GM12878 (cell line): ENCODE measurements around the gene C1QBP. TPM values are rescaled to one million over a fixed set of nuclear protein-coding genes. Genes with fewer than 3 reads are reported as not detected.

Source experiments
- BCL3 ChIP-seq: IDR thresholded peaks from 2 replicates; pipeline ENCODE4 v1.6.1; 2011; ENCODE audit warnings: borderline replicate concordance, low read depth, mild to moderate bottlenecking, moderate library complexity, low read length; ENCODE audit not compliant: insufficient read depth, poor library complexity, severe bottlenecking
- BHLHE40 ChIP-seq, 2 experiments: fragments of 450-650 bp in 1 of 2; IDR thresholded peaks; 2 replicates each; pipeline ENCODE4 v1.6.1; 2011 to 2017; ENCODE audit warnings: low read depth in 2 of 2, borderline replicate concordance in 1 of 2, improper control_type of control experiment in 1 of 2, low read length in 1 of 2, mild to moderate bottlenecking in 1 of 2
- BMI1 ChIP-seq: fragments of 450-650 bp; IDR thresholded peaks from 2 replicates; pipeline ENCODE4 v1.6.1; 2016; ENCODE audit warnings: mild to moderate bottlenecking, moderate library complexity, borderline replicate concordance
- CEBPB ChIP-seq, 2 experiments: fragments of 150-350 bp in 1 of 2; IDR thresholded peaks; 2 replicates each; pipeline ENCODE4 v1.6.1; 2012 to 2014; ENCODE audit warnings: low read depth in 2 of 2, low read length in 2 of 2, borderline replicate concordance in 1 of 2, inconsistent platforms in 1 of 2
- CREB1 ChIP-seq: IDR thresholded peaks from 2 replicates; pipeline ENCODE4 v1.6.1; 2012; ENCODE audit warnings: low read depth, mild to moderate bottlenecking, inconsistent platforms
- E2F4 ChIP-seq: IDR thresholded peaks from 2 replicates; pipeline ENCODE4 v1.6.1; 2012; ENCODE audit warnings: low read depth, low read length, improper control_type of control experiment
- EED ChIP-seq: sonication (generic); IDR thresholded peaks from 2 replicates; pipeline ENCODE4 v1.6.1; 2016; ENCODE audit warnings: antibody characterized with exemption, low read depth
- EGR1 ChIP-seq, 2 experiments: IDR thresholded peaks; 1 replicate in 1 of 2; 2 replicates in 1 of 2; pipeline ENCODE4 v1.6.1; 2011 to 2012; ENCODE audit warnings: low read depth in 2 of 2, low read length in 2 of 2, borderline replicate concordance in 1 of 2, mild to moderate bottlenecking in 1 of 2, moderate library complexity in 1 of 2
- EP300 ChIP-seq, 2 experiments: fragments of 150-350 bp in 1 of 2; IDR thresholded peaks; 2 replicates each; pipeline ENCODE4 v1.6.1; 2011 to 2012; ENCODE audit warnings: low read depth in 2 of 2, low read length in 2 of 2, borderline replicate concordance in 1 of 2, improper control_type of control experiment in 1 of 2, inconsistent platforms in 1 of 2; ENCODE audit not compliant: control insufficient read depth in 1 of 2
- FOS ChIP-seq: IDR thresholded peaks from 3 replicates; pipeline ENCODE4 v1.6.1; 2011; ENCODE audit warnings: borderline replicate concordance; ENCODE audit not compliant: insufficient read length; ENCODE audit errors: extremely low read depth
- NFIC ChIP-seq: IDR thresholded peaks from 2 replicates; pipeline ENCODE4 v1.6.1; 2012; ENCODE audit warnings: low read depth, mild to moderate bottlenecking, inconsistent platforms, low read length, moderate library complexity
- NKRF ChIP-seq: fragments of 450-650 bp; conservative IDR thresholded peaks from 2 replicates; pipeline ENCODE4 v1.6.1; 2017; ENCODE audit warnings: mild to moderate bottlenecking, moderate library complexity
- POU2F2 ChIP-seq: IDR thresholded peaks from 3 replicates; pipeline ENCODE4 v1.6.1; 2011; ENCODE audit warnings: low read depth, mild to moderate bottlenecking, low read length, borderline replicate concordance
- RAD21 ChIP-seq: IDR thresholded peaks from 2 replicates; pipeline ENCODE4 v1.6.1; 2011; ENCODE audit warnings: mild to moderate bottlenecking, low read depth, low read length, moderate library complexity; ENCODE audit not compliant: insufficient read depth
- RB1 ChIP-seq: fragments of 450-650 bp; formaldehyde crosslinking; IDR thresholded peaks from 2 replicates; pipeline ENCODE4 v1.6.1; 2017; ENCODE audit warnings: mild to moderate bottlenecking, borderline replicate concordance
- SIN3A ChIP-seq: IDR thresholded peaks from 2 replicates; pipeline ENCODE4 v1.6.1; 2012; ENCODE audit warnings: low read depth, low read length, improper control_type of control experiment
- SIX5 ChIP-seq: IDR thresholded peaks from 2 replicates; pipeline ENCODE4 v1.6.1; 2011; ENCODE audit warnings: mild to moderate bottlenecking, low read depth, low read length, moderate library complexity; ENCODE audit not compliant: severe bottlenecking
- TCF3 ChIP-seq: IDR thresholded peaks from 2 replicates; pipeline ENCODE4 v1.6.1; 2012; ENCODE audit warnings: low read depth, mild to moderate bottlenecking, low read length, borderline replicate concordance; ENCODE audit not compliant: insufficient read depth
- YY1 ChIP-seq: IDR thresholded peaks from 2 replicates; pipeline ENCODE4 v1.6.1; 2011; ENCODE audit warnings: low read depth, mild to moderate bottlenecking, low read length
- ZNF207 ChIP-seq: fragments of 450-650 bp; IDR thresholded peaks from 2 replicates; pipeline ENCODE4 v1.6.1; 2014; ENCODE audit warnings: antibody characterized with exemption, mild to moderate bottlenecking, borderline replicate concordance
- ZNF24 ChIP-seq: fragments of 450-650 bp; IDR thresholded peaks from 2 replicates; pipeline ENCODE4 v1.6.1; 2017; ENCODE audit warnings: antibody characterized with exemption, mild to moderate bottlenecking
- ZNF384 ChIP-seq: IDR thresholded peaks from 2 replicates; pipeline ENCODE4 v1.6.1; 2012; ENCODE audit warnings: low read depth, mild to moderate bottlenecking, low read length, improper control_type of control experiment, borderline replicate concordance
- polyA plus RNA-seq, 11 experiments: library from polyadenylated mRNA; depleted of rRNA in 4 of 11; unstranded in 6 of 11; stranded (reverse) in 5 of 11; fragments of >200 nt; fragmentation: Nextera tagmentation in 4 of 11; fragmentation: Illumina TruSeq in 1 of 11; extraction: Ambion mirVana in 4 of 11; extraction: Trizol in 1 of 11; gene quantifications; 1 replicate in 1 of 11; 2 replicates in 10 of 11; pipeline versions ENCODE4 v1.2.1 to v1.2.3, GENCODE V29; 2011 to 2016; ENCODE audit warnings: inconsistent platforms in 2 of 11, missing spikeins in 2 of 11, low read depth in 1 of 11
- total RNA-seq, 4 experiments: library from RNA; depleted of rRNA in 3 of 4; stranded (reverse); fragments of >200 nt in 3 of 4; fragmentation: Illumina TruSeq in 1 of 4; extraction: Trizol in 1 of 4; gene quantifications; 2 replicates each; pipeline versions ENCODE4 v1.2.1 to v1.2.3, GENCODE V29; 2013 to 2021

The C1QBP gene
- total and polyA plus RNA-seq, 10 of the 15 experiments (the other 5 are each of a cell fraction or from before 2014, with no cell fraction given), result 124 to 989 (median 429) TPM

GRCh38 chr17:5419356-5419958, 19.5 kb downstream of the C1QBP start, which contains the start of gene NUP88 (continued):
- TF ChIP-seq CREB1 (peak; percentile 41; the same call in 1 of the 2 replicates), SIN3A (no peak), EP300 (IDR thresholded peaks at IDR 0.05; ENCODE audit: borderline replicate concordance in 1 of 2, control insufficient read depth in 1 of 2, low read depth in 2 of 2, low read length in 2 of 2) (no peak), BHLHE40 (IDR thresholded peaks at IDR 0.05; ENCODE audit: borderline replicate concordance in 1 of 2, low read depth in 2 of 2, low read length in 1 of 2) (peak; percentile 97 to 99), EED (0 out of 2 replicates have a peak, but pooled peaks have one; percentile 11), BCL3 (no peak), RAD21 (no peak), EGR1 (IDR thresholded peaks at IDR 0.05; ENCODE audit: borderline replicate concordance in 1 of 2, low read depth in 2 of 2, low read length in 2 of 2) (peak in 1 of 2 experiments; percentile 61; a peak in 1 of 3 replicates), RB1 (0 out of 2 replicates have a peak, but pooled peaks have one; percentile 30), CEBPB (IDR thresholded peaks at IDR 0.05; ENCODE audit: borderline replicate concordance in 1 of 2, low read depth in 2 of 2, low read length in 2 of 2) (no peak), YY1 (peak; percentile 97), NKRF (peak; percentile 72), BMI1 (no peak), SIX5 (peak; percentile 16), ZNF24 (no peak), NFIC (no peak), TCF3 (0 out of 2 replicates have a peak, but pooled peaks have one; percentile 41), E2F4 (peak; percentile 82), ZNF384 (no peak), FOS (peak; percentile 47), POU2F2 (peak; percentile 50; the same call in 2 of the 3 replicates), ZNF207 (no peak)
